ENCODE data around the gene MSMO1.

DNA sequence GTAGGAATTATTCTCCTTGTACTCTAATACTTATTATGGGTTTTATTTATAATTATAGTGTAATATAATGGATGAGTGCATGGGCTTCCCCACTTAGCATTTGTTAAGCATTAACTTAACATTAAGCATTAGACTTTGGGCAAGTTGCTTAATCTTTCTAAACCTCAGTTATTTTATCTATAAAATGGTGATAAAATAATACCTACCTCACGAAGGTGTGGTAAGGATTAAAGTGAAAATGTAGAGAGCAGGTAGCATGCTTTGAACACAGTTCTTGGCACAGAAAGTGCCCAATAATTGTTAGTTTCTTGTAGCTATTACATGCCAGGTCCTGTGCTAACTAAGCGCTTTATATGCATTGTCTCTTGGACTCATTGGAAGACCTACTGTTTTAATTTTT, 2.6 kb downstream of the MSMO1 start:
- no peak for TF ChIP-seq RELA (CRISPR knock-in tag; IDR thresholded peaks at IDR 0.05; ENCODE audit: borderline replicate concordance)
- TF ChIP-seq ESRRA (CRISPR knock-in tag; IDR thresholded peaks at IDR 0.05; ENCODE audit: borderline replicate concordance) = no peak
- no peak for TF ChIP-seq NFE2L1 (CRISPR knock-in tag; IDR thresholded peaks at IDR 0.05)
- no peak for TF ChIP-seq CREB1 (CRISPR knock-in tag; IDR thresholded peaks at IDR 0.05)
- TF ChIP-seq, protein P1, sequence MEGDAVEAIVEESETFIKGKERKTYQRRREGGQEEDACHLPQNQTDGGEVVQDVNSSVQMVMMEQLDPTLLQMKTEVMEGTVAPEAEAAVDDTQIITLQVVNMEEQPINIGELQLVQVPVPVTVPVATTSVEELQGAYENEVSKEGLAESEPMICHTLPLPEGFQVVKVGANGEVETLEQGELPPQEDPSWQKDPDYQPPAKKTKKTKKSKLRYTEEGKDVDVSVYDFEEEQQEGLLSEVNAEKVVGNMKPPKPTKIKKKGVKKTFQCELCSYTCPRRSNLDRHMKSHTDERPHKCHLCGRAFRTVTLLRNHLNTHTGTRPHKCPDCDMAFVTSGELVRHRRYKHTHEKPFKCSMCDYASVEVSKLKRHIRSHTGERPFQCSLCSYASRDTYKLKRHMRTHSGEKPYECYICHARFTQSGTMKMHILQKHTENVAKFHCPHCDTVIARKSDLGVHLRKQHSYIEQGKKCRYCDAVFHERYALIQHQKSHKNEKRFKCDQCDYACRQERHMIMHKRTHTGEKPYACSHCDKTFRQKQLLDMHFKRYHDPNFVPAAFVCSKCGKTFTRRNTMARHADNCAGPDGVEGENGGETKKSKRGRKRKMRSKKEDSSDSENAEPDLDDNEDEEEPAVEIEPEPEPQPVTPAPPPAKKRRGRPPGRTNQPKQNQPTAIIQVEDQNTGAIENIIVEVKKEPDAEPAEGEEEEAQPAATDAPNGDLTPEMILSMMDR (IDR thresholded peaks at IDR 0.05) = no peak
- no peak for TF ChIP-seq TEAD4 (CRISPR knock-in tag; IDR thresholded peaks at IDR 0.05)
- TF ChIP-seq, protein P2, sequence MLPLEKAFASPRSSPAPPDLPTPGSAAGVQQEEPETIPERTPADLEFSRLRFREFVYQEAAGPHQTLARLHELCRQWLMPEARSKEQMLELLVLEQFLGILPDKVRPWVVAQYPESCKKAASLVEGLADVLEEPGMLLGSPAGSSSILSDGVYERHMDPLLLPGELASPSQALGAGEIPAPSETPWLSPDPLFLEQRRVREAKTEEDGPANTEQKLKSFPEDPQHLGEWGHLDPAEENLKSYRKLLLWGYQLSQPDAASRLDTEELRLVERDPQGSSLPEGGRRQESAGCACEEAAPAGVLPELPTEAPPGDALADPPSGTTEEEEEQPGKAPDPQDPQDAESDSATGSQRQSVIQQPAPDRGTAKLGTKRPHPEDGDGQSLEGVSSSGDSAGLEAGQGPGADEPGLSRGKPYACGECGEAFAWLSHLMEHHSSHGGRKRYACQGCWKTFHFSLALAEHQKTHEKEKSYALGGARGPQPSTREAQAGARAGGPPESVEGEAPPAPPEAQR (CRISPR knock-in tag; IDR thresholded peaks at IDR 0.05) = no peak
- no peak for TF ChIP-seq SOX15 (CRISPR knock-in tag; IDR thresholded peaks at IDR 0.05)
- TF ChIP-seq RORB (CRISPR knock-in tag; IDR thresholded peaks at IDR 0.05) = no peak
- TF ChIP-seq, protein P3, sequence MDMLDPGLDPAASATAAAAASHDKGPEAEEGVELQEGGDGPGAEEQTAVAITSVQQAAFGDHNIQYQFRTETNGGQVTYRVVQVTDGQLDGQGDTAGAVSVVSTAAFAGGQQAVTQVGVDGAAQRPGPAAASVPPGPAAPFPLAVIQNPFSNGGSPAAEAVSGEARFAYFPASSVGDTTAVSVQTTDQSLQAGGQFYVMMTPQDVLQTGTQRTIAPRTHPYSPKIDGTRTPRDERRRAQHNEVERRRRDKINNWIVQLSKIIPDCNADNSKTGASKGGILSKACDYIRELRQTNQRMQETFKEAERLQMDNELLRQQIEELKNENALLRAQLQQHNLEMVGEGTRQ (CRISPR knock-in tag; IDR thresholded peaks at IDR 0.05) = no peak
- no peak for TF ChIP-seq GABPB1 (CRISPR knock-in tag; IDR thresholded peaks at IDR 0.05)

All from WTC11 (cell line).